ENCODE data around the gene OGFOD3. TPM values are rescaled to one million over a fixed set of nuclear protein-coding genes. Genes with fewer than 3 reads are reported as not detected.
"Not testable (repeated sequence)": the region's sequence is repeated elsewhere in the genome, so short reads cannot be mapped to it uniquely, and the experiment has no call there.

OGFOD3 gene
- total RNA-seq, 4 donors from 2014 or later: 13.0 to 33.5 (median 20.0) TPM

DNA sequence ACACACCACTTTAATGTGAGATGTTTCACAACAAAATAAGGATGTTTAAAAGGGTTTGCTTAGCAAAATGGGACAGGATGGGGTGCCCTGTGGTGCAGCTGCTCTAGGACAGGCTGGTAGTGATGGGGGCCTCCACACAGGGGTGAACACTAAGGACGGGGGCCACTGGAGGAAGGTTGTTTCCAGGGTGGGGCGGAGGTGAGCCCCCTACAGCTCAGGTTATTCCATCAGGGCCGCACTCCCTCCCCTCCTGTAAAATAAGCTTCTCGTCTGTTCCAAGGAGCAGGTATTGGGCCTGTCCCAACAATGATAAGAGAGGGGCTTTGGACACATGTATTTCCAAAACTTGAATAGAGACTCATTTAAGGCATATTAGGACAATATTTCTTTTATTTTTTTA lies 2.1 kb downstream of the OGFOD3 start:
- Histone ChIP-seq H3K27ac (no peak overlapping the region), H3K9me3 (no peaks in the 10 kb centered on the region), H3K27me3 (no peaks in the 10 kb centered on the region), H3K4me3 (no peak overlapping the region), H3K36me3 (peaks cover 8% of the 10 kb centered on the region), H3K4me1 (peaks cover 32% of the 10 kb centered on the region)
- WGBS: 91% methylated on average over 4 of the region's 4 CpGs
- DNase-seq (ENCODE audit: low spot score in 2 of 2): no peak
- TF ChIP-seq, protein P1, sequence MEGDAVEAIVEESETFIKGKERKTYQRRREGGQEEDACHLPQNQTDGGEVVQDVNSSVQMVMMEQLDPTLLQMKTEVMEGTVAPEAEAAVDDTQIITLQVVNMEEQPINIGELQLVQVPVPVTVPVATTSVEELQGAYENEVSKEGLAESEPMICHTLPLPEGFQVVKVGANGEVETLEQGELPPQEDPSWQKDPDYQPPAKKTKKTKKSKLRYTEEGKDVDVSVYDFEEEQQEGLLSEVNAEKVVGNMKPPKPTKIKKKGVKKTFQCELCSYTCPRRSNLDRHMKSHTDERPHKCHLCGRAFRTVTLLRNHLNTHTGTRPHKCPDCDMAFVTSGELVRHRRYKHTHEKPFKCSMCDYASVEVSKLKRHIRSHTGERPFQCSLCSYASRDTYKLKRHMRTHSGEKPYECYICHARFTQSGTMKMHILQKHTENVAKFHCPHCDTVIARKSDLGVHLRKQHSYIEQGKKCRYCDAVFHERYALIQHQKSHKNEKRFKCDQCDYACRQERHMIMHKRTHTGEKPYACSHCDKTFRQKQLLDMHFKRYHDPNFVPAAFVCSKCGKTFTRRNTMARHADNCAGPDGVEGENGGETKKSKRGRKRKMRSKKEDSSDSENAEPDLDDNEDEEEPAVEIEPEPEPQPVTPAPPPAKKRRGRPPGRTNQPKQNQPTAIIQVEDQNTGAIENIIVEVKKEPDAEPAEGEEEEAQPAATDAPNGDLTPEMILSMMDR (IDR thresholded peaks at IDR 0.05): no peak
- TF ChIP-seq POLR2A (IDR thresholded peaks at IDR 0.05): no peak
- TF ChIP-seq EP300 (IDR thresholded peaks at IDR 0.05): no peak
- no peak for TF ChIP-seq POLR2AphosphoS5 (IDR thresholded peaks at IDR 0.05)

DNA sequence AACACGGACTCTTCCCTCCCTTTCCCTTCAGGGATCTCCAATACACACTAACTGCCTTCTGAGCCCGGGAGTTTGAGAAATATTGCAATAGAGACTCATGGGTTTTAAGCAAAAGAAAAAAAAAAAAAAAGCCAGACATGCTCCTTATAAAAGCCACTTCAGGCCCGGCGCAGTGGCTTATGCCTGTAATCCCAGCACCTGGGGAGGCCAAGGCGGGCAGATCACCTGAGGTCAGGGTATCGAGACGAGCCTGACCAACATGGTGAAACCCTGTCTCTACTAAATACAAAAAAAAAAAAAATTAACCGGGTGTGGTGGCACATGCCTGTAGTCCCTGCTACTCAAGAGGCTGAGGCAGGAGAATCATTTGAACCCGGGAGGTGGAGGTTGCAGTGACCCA lies 2.6 kb downstream of the OGFOD3 start:
- DNase-seq (ENCODE audit: low spot score in 2 of 2): no peak
- TF ChIP-seq EP300 (IDR thresholded peaks at IDR 0.05): no peak
- no peak for TF ChIP-seq POLR2A (IDR thresholded peaks at IDR 0.05)
- Histone ChIP-seq H3K9me3 (no peaks in the 10 kb centered on the region), H3K4me1 (peaks cover 32% of the 10 kb centered on the region), H3K27me3 (no peaks in the 10 kb centered on the region), H3K4me3 (no peak overlapping the region), H3K27ac (no peak overlapping the region), H3K36me3 (peaks cover 6% of the 10 kb centered on the region)
- WGBS: 94% methylated on average over 9 of the region's 9 CpGs

DNA sequence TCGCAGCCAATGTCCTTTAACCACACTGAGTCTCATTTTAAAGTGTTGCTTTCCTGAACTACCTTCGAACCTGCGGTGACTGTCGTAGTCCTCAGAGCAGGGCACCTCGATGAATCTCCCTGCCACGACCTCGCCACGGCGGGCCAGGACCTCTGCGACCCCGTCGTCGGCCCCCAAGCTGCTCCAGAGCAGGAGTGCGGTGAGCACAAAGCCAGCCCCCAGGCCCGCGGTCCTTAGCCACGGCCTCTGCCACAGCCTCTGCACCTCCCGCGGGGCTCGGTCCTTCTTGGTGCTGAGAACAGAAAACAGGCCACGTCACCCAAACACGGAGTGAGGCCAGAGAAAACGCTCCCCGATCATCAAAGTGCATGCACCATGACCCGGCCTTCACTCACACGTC lies 3.0 kb downstream of the OGFOD3 start:
- Histone ChIP-seq H3K4me3 (no peak overlapping the region), H3K9me3 (no peaks in the 10 kb centered on the region), H3K36me3 (peaks cover 5% of the 10 kb centered on the region), H3K27ac (no peak overlapping the region), H3K4me1 (peaks cover 32% of the 10 kb centered on the region), H3K27me3 (no peaks in the 10 kb centered on the region)
- WGBS: 95% methylated on average over 21 of the region's 26 CpGs
- TF ChIP-seq POLR2A (IDR thresholded peaks at IDR 0.05): no peak
- TF ChIP-seq, protein P1 (IDR thresholded peaks at IDR 0.05): no peak
- no peak for TF ChIP-seq POLR2AphosphoS5 (IDR thresholded peaks at IDR 0.05)
- TF ChIP-seq EP300 (IDR thresholded peaks at IDR 0.05): no peak
- DNase-seq (ENCODE audit: low spot score in 2 of 2): no peak

DNA sequence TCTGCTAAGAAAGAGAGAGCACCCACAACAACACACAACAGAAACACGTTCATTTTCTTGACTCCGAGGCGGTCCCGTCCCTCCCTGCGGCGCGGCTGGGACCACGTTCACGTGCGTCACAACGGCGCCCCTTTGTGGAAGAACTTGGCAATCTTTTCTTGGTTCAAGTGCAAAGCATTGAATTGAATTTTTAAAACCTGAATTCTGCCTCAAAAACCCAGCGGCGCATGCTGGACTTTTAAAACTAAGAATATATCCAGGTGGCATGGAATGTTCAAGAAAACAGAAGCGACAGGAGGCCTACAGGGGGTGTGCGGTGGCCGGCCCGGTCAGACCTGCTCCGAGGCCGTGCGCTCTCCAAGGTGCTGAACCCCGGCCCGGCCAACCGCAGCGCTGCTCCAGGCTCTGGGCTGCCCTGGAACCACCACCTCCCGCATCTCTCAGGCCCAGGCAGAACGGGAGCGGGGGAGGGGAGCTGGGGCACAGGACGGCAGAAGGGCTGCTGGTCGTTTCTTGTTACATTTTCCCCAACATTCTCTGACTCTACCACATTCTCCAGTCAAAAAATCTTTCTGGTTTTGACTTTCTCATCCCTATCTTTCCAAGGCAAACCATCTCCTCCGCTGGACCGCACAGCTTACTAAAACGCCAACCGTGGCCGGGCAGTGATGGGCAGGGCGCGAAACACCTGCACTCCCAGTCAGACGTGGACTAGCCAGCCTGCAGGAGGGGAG lies 3.7 kb downstream of the OGFOD3 start:
- H3K27ac ChIP-seq: no peak overlapping the region
- H3K4me1 ChIP-seq: peaks cover 31% of the 10 kb centered on the region
- no peaks in the 10 kb centered on the region for H3K9me3 ChIP-seq
- no peak for DNase-seq (ENCODE audit: low spot score in 2 of 2)
- no peaks in the 10 kb centered on the region for H3K27me3 ChIP-seq
- peaks cover 5% of the 10 kb centered on the region for H3K36me3 ChIP-seq
- WGBS: 28% methylated on average over 37 of the region's 38 CpGs
- TF ChIP-seq POLR2A (IDR thresholded peaks at IDR 0.05): no peak
- TF ChIP-seq, protein P1 (IDR thresholded peaks at IDR 0.05): peak; percentile 52 to 56
- no peak for TF ChIP-seq POLR2AphosphoS5 (IDR thresholded peaks at IDR 0.05)
- no peak for TF ChIP-seq EP300 (IDR thresholded peaks at IDR 0.05)
- no peak overlapping the region for H3K4me3 ChIP-seq

DNA sequence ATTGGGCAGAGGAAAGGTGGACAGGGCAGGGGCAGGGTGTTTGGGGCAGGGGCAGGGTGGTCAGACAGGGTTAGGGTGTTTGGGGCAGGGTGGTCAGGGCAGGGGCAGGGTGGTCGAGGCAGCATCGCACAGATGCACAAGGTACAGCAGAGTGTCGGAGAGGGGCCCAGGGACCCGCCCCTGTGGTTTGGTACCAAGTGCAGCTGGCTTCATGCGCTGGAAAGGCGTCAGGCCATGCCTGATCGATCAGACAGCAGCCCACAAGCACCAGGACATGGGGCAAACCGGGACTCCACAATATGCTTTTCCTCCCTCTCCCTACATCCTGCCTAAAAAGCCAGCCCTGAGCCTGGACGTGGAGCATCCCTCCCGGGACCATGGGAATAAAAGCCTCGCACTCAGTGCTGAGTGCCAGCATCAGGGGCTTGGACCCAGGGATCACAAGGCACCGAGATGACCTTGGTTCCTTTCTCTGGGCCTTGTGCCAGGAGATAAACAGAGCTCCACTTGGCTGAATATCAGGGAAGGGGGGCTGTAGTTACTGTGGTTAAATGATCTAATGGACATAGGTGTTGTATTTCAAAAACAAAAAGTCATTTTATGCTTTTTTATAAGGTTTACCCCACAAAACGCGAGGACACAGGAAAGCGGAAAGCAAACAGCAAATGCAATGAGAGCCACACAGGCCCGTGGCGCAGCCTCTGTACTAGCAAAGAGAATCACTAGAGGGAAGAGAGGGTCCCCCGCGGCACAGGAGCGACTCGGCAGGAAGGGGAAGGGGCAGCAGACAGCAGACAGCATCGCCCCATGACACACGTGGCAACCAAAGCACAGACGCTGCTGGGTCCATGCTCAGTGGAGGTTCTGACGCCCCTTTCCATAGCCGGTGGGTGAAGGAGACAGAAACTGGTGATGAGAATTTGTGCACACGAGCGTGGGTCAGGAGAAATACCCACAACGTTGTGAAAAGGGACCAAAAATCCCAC lies 5.6 kb downstream of the OGFOD3 start:
- WGBS: 89% methylated on average over 28 of the region's 29 CpGs
- H3K4me1 ChIP-seq: peaks cover 17% of the 10 kb centered on the region
- H3K36me3 ChIP-seq: peaks cover 10% of the 10 kb centered on the region
- no peaks in the 10 kb centered on the region for H3K27me3 ChIP-seq
- no peak for DNase-seq (ENCODE audit: low spot score in 2 of 2)
- TF ChIP-seq POLR2A (IDR thresholded peaks at IDR 0.05) (no peak), POLR2AphosphoS5 (IDR thresholded peaks at IDR 0.05) (no peak), EP300 (IDR thresholded peaks at IDR 0.05) (no peak)
- TF ChIP-seq, protein P1 (IDR thresholded peaks at IDR 0.05): no peak
- H3K27ac ChIP-seq: no peak overlapping the region
- H3K4me3 ChIP-seq: no peak overlapping the region
- no peaks in the 10 kb centered on the region for H3K9me3 ChIP-seq

DNA sequence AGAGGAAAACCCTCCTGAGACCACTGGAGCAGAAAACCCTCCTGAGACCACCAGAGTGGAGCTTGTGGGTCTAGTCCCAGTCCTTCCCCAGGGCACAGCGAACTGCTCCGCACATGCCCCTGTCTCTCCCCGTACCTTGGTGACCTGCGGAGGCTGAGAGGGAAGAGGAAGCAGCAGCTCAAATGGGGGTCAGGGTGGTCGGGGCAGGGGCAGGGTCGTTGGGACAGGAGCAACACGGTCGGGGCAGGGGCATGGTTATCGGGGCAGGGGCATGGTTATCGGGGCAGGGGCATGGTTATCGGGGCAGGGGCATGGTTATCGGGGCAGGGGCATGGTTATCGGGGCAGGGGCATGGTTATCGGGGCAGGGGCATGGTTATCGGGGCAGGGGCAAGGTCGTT lies 6.3 kb downstream of the OGFOD3 start:
- not testable (repeated sequence) for H3K9me3 ChIP-seq; DNase-seq (ENCODE audit: low spot score in 2 of 2); H3K4me3 ChIP-seq; H3K27ac ChIP-seq; H3K27me3 ChIP-seq
- WGBS: 92% methylated on average over 15 of the region's 16 CpGs
- Histone ChIP-seq H3K4me1 (peaks cover 10% of the 10 kb centered on the region), H3K36me3 (peaks cover 10% of the 10 kb centered on the region)

Data from suprapubic skin (tissue), 4 donors.